Stimulated activated CD8-positive, alpha-beta memory T cell treated with anti-CD3 and anti-CD28 coated beads, Interleukin-7, amount 100 ng/mL, for 4 hours (primary cell): ENCODE results near the gene DUSP23.

Source experiments
- DNase-seq, 2 donors: peaks; one replicate each; pipeline ENCODE4 v3.0.0-alpha.2; 2020; ENCODE audit warnings: low read depth in 2 of 2

The DUSP23 gene

GRCh38 chr1:159786465-159786864 lies 5.7 kb downstream of the DUSP23 start:
- no peak for DNase-seq

- DNase-seq = no peak
Measured at GRCh38 chr1:159786966-159787365, 6.2 kb downstream of the DUSP23 start.

GRCh38 chr1:159790237-159790917 lies 9.6 kb downstream of the DUSP23 start:
- DNase-seq = no peak

- no peak for DNase-seq
Measured at GRCh38 chr1:159791031-159791430, 10.3 kb downstream of the DUSP23 start.

GRCh38 chr1:159791461-159791860 lies 10.7 kb downstream of the DUSP23 start:
- no peak for DNase-seq

- no peak for DNase-seq
Measured at GRCh38 chr1:159795534-159795933, 14.8 kb downstream of the DUSP23 start.

- no peak for DNase-seq
Measured at GRCh38 chr1:159798893-159799292, 18.1 kb downstream of the DUSP23 start.

GRCh38 chr1:159799446-159799985 lies 18.8 kb downstream of the DUSP23 start:
- DNase-seq = no peak

GRCh38 chr1:159800177-159800930 lies 19.6 kb downstream of the DUSP23 start:
- peak; percentile 30 to 41 for DNase-seq

- DNase-seq = no peak
Measured at GRCh38 chr1:159802111-159802510, 21.3 kb downstream of the DUSP23 start, which contains the start of gene FCRL6. Gene FCRL6, plus strand, starts transcription at chr1:159802360. Its CDS starts 65 bp downstream, at chr1:159802425.

GRCh38 chr1:159803956-159804689 lies 23.4 kb downstream of the DUSP23 start:
- no peak for DNase-seq

GRCh38 chr1:159804924-159805323 lies 24.2 kb downstream of the DUSP23 start:
- DNase-seq = no peak

GRCh38 chr1:159815926-159816325 lies 35.2 kb downstream of the DUSP23 start:
- no peak for DNase-seq

GRCh38 chr1:159817276-159818041 lies 36.7 kb downstream of the DUSP23 start:
- DNase-seq = no peak

- no peak for DNase-seq
Measured at GRCh38 chr1:159821171-159821867, 40.6 kb downstream of the DUSP23 start.

- no peak for DNase-seq
Measured at GRCh38 chr1:159823406-159823805, 42.6 kb downstream of the DUSP23 start.

GRCh38 chr1:159825564-159825963 lies 44.8 kb downstream of the DUSP23 start:
- no peak for DNase-seq

GRCh38 chr1:159826441-159827101 lies 45.8 kb downstream of the DUSP23 start, which contains the start of gene SLAMF8:
Gene SLAMF8, plus strand, starts transcription at chr1:159826873. Its CDS starts 26 bp downstream, at chr1:159826899.
- DNase-seq = peak; percentile 61

GRCh38 chr1:159827102-159827490 lies 46.3 kb downstream of the DUSP23 start:
- DNase-seq = peak in 1 of 2 donors; percentile 5

- no peak for DNase-seq
Measured at GRCh38 chr1:159827549-159827948, 46.8 kb downstream of the DUSP23 start.
